Urinary bladder (tissue), 4 donors: ENCODE data around the gene TBC1D9B. TPM values are rescaled to one million over a fixed set of nuclear protein-coding genes. Genes with fewer than 3 reads are reported as not detected.

Experiments
- DNase-seq: peaks from one replicate; pipeline ENCODE4 v3.0.0-alpha.2; 2015; ENCODE audit errors: extremely low spot score
- H3K27ac ChIP-seq: one replicate; pipeline ENCODE4 v1.5.1; 2013; ENCODE audit warnings: low read depth, mild to moderate bottlenecking, moderate library complexity
- H3K36me3 ChIP-seq: one replicate; pipeline ENCODE4 v1.6.1; 2013; ENCODE audit warnings: mild to moderate bottlenecking, moderate library complexity; ENCODE audit not compliant: insufficient read depth
- H3K4me1 ChIP-seq: one replicate; pipeline ENCODE4 v1.6.1; 2013; ENCODE audit warnings: mild to moderate bottlenecking, moderate library complexity; ENCODE audit not compliant: insufficient read depth
- H3K4me3 ChIP-seq: one replicate; pipeline ENCODE4 v1.5.1; 2013; ENCODE audit warnings: low read depth, low read length
- WGBS: extraction: QIAGEN DNeasy Blood & Tissue Kit; methylation state at CpG from one replicate; pipeline ENCODE4 v1.1.7; 2013; 5-methylcytosine and 5-hydroxymethylcytosine counted together
- polyA plus RNA-seq: library from polyadenylated mRNA; stranded (reverse); fragments of 200-250 nt; gene quantifications from one replicate; pipeline ENCODE4 v1.2.3, GENCODE V29; 2013
- total RNA-seq: library from RNA; depleted of rRNA; stranded (reverse); fragments of >200 nt; gene quantifications from one replicate; pipeline ENCODE4 v1.2.3, GENCODE V29; 2014
- donor health status: healthy with polysubstance abuse.
- donor health status: healthy.

The TBC1D9B gene
- total and polyA plus RNA-seq, 2 donors = 46.4 to 74.1 TPM

- no peak overlapping the region for H3K4me3 ChIP-seq
- H3K27ac ChIP-seq = no peak overlapping the region
- WGBS = 53% methylated on average over 9 of the region's 9 CpGs
- peaks cover 10% of the 10 kb centered on the region for H3K36me3 ChIP-seq
- DNase-seq = no peak
- no peaks in the 10 kb centered on the region for H3K4me1 ChIP-seq
Measured at GRCh38 chr5:179827680-179828079, 80.0 kb downstream of the TBC1D9B start.

GRCh38 chr5:179825655-179826182 lies 82.0 kb downstream of the TBC1D9B start:
- Histone ChIP-seq H3K4me3 (no peak overlapping the region), H3K4me1 (no peaks in the 10 kb centered on the region), H3K27ac (no peak overlapping the region), H3K36me3 (peaks cover 3% of the 10 kb centered on the region)
- no peak for DNase-seq
- WGBS = 84% methylated on average over 13 of the region's 13 CpGs

GRCh38 chr5:179824745-179825112 lies 83.0 kb downstream of the TBC1D9B start:
- peaks cover 3% of the 10 kb centered on the region for H3K36me3 ChIP-seq
- no peak overlapping the region for H3K27ac ChIP-seq
- 88% methylated on average over 3 of the region's 3 CpGs for WGBS
- no peak for DNase-seq
- no peaks in the 10 kb centered on the region for H3K4me1 ChIP-seq
- no peak overlapping the region for H3K4me3 ChIP-seq

GRCh38 chr5:179823937-179824744 lies 83.6 kb downstream of the TBC1D9B start:
- Histone ChIP-seq H3K36me3 (peaks cover 1% of the 10 kb centered on the region), H3K4me3 (no peak overlapping the region)

GRCh38 chr5:179822444-179822990 lies 85.2 kb downstream of the TBC1D9B start:
- Histone ChIP-seq H3K27ac (no peak overlapping the region), H3K36me3 (no peaks in the 10 kb centered on the region), H3K4me1 (no peaks in the 10 kb centered on the region), H3K4me3 (peak overlapping the region; percentile 87)
- no peak for DNase-seq
- 60% methylated on average over 8 of the region's 8 CpGs for WGBS

More at GRCh38 chr5:179823937-179824744, 83.6 kb downstream of the TBC1D9B start:
- 91% methylated on average over 22 of the region's 22 CpGs for WGBS
- DNase-seq = no peak
- Histone ChIP-seq H3K4me1 (no peaks in the 10 kb centered on the region), H3K27ac (no peak overlapping the region)

GRCh38 chr5:179822059-179822432 lies 85.7 kb downstream of the TBC1D9B start:
- Histone ChIP-seq H3K4me1 (no peaks in the 10 kb centered on the region), H3K27ac (no peak overlapping the region), H3K36me3 (no peaks in the 10 kb centered on the region), H3K4me3 (peak overlapping the region; percentile 87)
- no peak for DNase-seq
- WGBS = 46% methylated on average over 3 of the region's 3 CpGs

GRCh38 chr5:179821298-179822058 lies 86.2 kb downstream of the TBC1D9B start:
- Histone ChIP-seq H3K4me3 (peak overlapping the region; percentile 87), H3K36me3 (no peaks in the 10 kb centered on the region), H3K27ac (peak overlapping the region; percentile 99), H3K4me1 (no peaks in the 10 kb centered on the region)
- DNase-seq = peak; percentile 82
- WGBS = under 1% methylated on average over 54 of the region's 54 CpGs

- WGBS = under 1% methylated on average over 80 of the region's 81 CpGs
- no peaks in the 10 kb centered on the region for H3K4me1 ChIP-seq
- no peak for DNase-seq
- peak within 1 kb of the TSS; percentile 87 for H3K4me3 ChIP-seq
- H3K36me3 ChIP-seq = no peaks in the 10 kb centered on the region
- peak within 1 kb of the TSS; percentile 99 for H3K27ac ChIP-seq
Measured at GRCh38 chr5:179820483-179821297, 87.0 kb downstream of the TBC1D9B start, which contains the start of gene SQSTM1. SQSTM1 (plus strand) TSS chr5:179820905; CDS start chr5:179820937, 32 bp downstream.

GRCh38 chr5:179820127-179820482 lies 87.6 kb downstream of the TBC1D9B start:
- no peak for DNase-seq
- H3K4me1 ChIP-seq = no peaks in the 10 kb centered on the region
- peak overlapping the region; percentile 87 for H3K4me3 ChIP-seq
- peak overlapping the region; percentile 99 for H3K27ac ChIP-seq
- no peaks in the 10 kb centered on the region for H3K36me3 ChIP-seq
- 45% methylated on average over 12 of the region's 12 CpGs for WGBS

- H3K27ac ChIP-seq = peak overlapping the region; percentile 99
- no peak for DNase-seq
- peak overlapping the region; percentile 87 for H3K4me3 ChIP-seq
- H3K36me3 ChIP-seq = no peaks in the 10 kb centered on the region
- 21% methylated on average over 26 of the region's 26 CpGs for WGBS
- H3K4me1 ChIP-seq = no peaks in the 10 kb centered on the region
Measured at GRCh38 chr5:179819296-179820126, 88.2 kb downstream of the TBC1D9B start.

- DNase-seq = peak; percentile 82
- Histone ChIP-seq H3K36me3 (no peaks in the 10 kb centered on the region), H3K4me3 (peak overlapping the region; percentile 21), H3K27ac (peak overlapping the region; percentile 99), H3K4me1 (no peaks in the 10 kb centered on the region)
- 1% methylated on average over 35 of the region's 35 CpGs for WGBS
Measured at GRCh38 chr5:179818746-179819295, 88.9 kb downstream of the TBC1D9B start.
